Hepatocyte (in vitro differentiated cells): Measurements from ENCODE around the gene KLK10. TPM values are rescaled to one million over a fixed set of nuclear protein-coding genes. Genes with fewer than 3 reads are reported as not detected.

Source experiments
- DNase-seq: peaks from one replicate; pipeline ENCODE4 v3.0.0-alpha.2; 2016; ENCODE audit warnings: low spot score
- H2AFZ ChIP-seq: fragments of 200-600 bp; sonication (generic); 2 replicates; pipeline ENCODE4 v1.6.0; 2016; ENCODE audit warnings: antibody characterized with exemption, mild to moderate bottlenecking
- H3K27ac ChIP-seq: fragments of 200-600 bp; sonication (generic); 2 replicates; pipeline ENCODE4 v1.5.1; 2016; ENCODE audit warnings: mild to moderate bottlenecking
- H3K27me3 ChIP-seq: fragments of 200-600 bp; sonication (generic); 2 replicates; pipeline ENCODE4 v1.6.1; 2016
- H3K36me3 ChIP-seq: fragments of 200-600 bp; sonication (generic); replicated peaks from 2 replicates; pipeline ENCODE4 v1.5.1; 2016; ENCODE audit warnings: low read depth; ENCODE audit not compliant: insufficient read depth
- H3K4me1 ChIP-seq: fragments of 200-600 bp; sonication (generic); 2 replicates; pipeline ENCODE4 v1.5.1; 2016; ENCODE audit warnings: mild to moderate bottlenecking, moderate library complexity; ENCODE audit not compliant: insufficient read depth
- H3K4me2 ChIP-seq: fragments of 200-600 bp; sonication (generic); 2 replicates; pipeline ENCODE4 v1.6.0; 2016
- H3K4me3 ChIP-seq: fragments of 200-600 bp; sonication (generic); 2 replicates; pipeline ENCODE4 v1.5.1; 2016; ENCODE audit warnings: mild to moderate bottlenecking
- H3K79me2 ChIP-seq: fragments of 200-600 bp; sonication (generic); 2 replicates; pipeline ENCODE4 v1.6.0; 2017; ENCODE audit warnings: mild to moderate bottlenecking
- H3K9me2 ChIP-seq: fragments of 200-600 bp; sonication (generic); replicated peaks from 2 replicates; pipeline ENCODE4 v1.6.0; 2017; ENCODE audit warnings: mild to moderate bottlenecking; ENCODE audit not compliant: insufficient read depth
- H3K9me3 ChIP-seq: fragments of 200-600 bp; sonication (generic); 2 replicates; pipeline ENCODE4 v1.5.1; 2016; ENCODE audit warnings: low read depth, mild to moderate bottlenecking
- H4K20me1 ChIP-seq: fragments of 200-600 bp; sonication (generic); 2 replicates; pipeline ENCODE4 v1.6.0; 2016; ENCODE audit warnings: mild to moderate bottlenecking; ENCODE audit not compliant: insufficient read depth, poor library complexity, severe bottlenecking
- CTCF ChIP-seq: fragments of 200-600 bp; sonication (generic); IDR thresholded peaks from 2 replicates; pipeline ENCODE4 v1.5.1; 2016; ENCODE audit warnings: antibody characterized with exemption, mild to moderate bottlenecking; ENCODE audit not compliant: poor library complexity
- EZH2 ChIP-seq: fragments of 200-600 bp; sonication (generic); IDR thresholded peaks from 2 replicates; pipeline ENCODE4 v1.6.1; 2016; ENCODE audit warnings: antibody characterized with exemption, mild to moderate bottlenecking, borderline replicate concordance
- EZH2phosphoT487 ChIP-seq: fragments of 200-600 bp; sonication (generic); IDR thresholded peaks from one replicate; pipeline ENCODE4 v1.6.1; 2018; ENCODE audit warnings: antibody characterized with exemption, mild to moderate bottlenecking, low read depth, moderate library complexity; ENCODE audit not compliant: unreplicated experiment, severe bottlenecking
- WGBS: methylation state at CpG from one replicate; pipeline ENCODE4 v1.1.6; 2016; ENCODE audit warnings: low lambda C conversion rate; ENCODE audit errors: missing lambda C conversion rate; 5-methylcytosine and 5-hydroxymethylcytosine counted together
- polyA plus RNA-seq: library from polyadenylated mRNA; unstranded; fragments of >200 nt; fragmentation: Nextera tagmentation; extraction: Ambion mirVana; gene quantifications from 2 replicates; pipeline ENCODE4 v1.2.1, GENCODE V29; 2016
- total RNA-seq: library from RNA; depleted of rRNA; stranded (reverse); fragments of >200 nt; gene quantifications from 2 replicates; pipeline ENCODE4 v1.2.3, GENCODE V29; 2014

KLK10 gene
- total and polyA plus RNA-seq, 2 experiments from 2014 or later, result 0.10 to 1.3 TPM

- Histone ChIP-seq H3K36me3 (no peaks in the 10 kb centered on the region), H2AFZ (no peak within 1 kb of the TSS), H4K20me1 (no peaks in the 10 kb centered on the region), H3K4me3 (no peak within 1 kb of the TSS), H3K27me3 (peaks cover 22% of the 10 kb centered on the region), H3K27ac (no peak within 1 kb of the TSS), H3K4me1 (no peaks in the 10 kb centered on the region), H3K9me2 (no peaks in the 10 kb centered on the region), H3K79me2 (no peaks in the 10 kb centered on the region), H3K9me3 (no peaks in the 10 kb centered on the region), H3K4me2 (no peak within 1 kb of the TSS)
- WGBS, result 38% methylated on average over 7 of the region's 7 CpGs
- TF ChIP-seq EZH2phosphoT487, result no peak
- TF ChIP-seq EZH2, result no peak
- no peak for TF ChIP-seq CTCF
- no peak for DNase-seq
Measured at GRCh38 chr19:51001515-51001914, 18.0 kb downstream of the KLK10 start, which contains the start of gene KLK8. TSS of gene KLK8 (minus strand) at chr19:51001604. CDS start at chr19:51001167, 437 bp downstream.

- Histone ChIP-seq H2AFZ (no peak overlapping the region), H3K4me1 (no peaks in the 10 kb centered on the region), H3K4me2 (no peak overlapping the region), H3K79me2 (no peaks in the 10 kb centered on the region), H3K36me3 (no peaks in the 10 kb centered on the region), H4K20me1 (no peaks in the 10 kb centered on the region), H3K9me2 (no peaks in the 10 kb centered on the region), H3K27ac (no peak overlapping the region), H3K27me3 (peaks cover 16% of the 10 kb centered on the region), H3K4me3 (no peak overlapping the region), H3K9me3 (no peaks in the 10 kb centered on the region)
- no peak for DNase-seq
- TF ChIP-seq EZH2 (no peak), EZH2phosphoT487 (no peak), CTCF (no peak)
- 43% methylated on average over 16 of the region's 16 CpGs for WGBS
Measured at GRCh38 chr19:51000981-51001380, 18.5 kb downstream of the KLK10 start.

DNA sequence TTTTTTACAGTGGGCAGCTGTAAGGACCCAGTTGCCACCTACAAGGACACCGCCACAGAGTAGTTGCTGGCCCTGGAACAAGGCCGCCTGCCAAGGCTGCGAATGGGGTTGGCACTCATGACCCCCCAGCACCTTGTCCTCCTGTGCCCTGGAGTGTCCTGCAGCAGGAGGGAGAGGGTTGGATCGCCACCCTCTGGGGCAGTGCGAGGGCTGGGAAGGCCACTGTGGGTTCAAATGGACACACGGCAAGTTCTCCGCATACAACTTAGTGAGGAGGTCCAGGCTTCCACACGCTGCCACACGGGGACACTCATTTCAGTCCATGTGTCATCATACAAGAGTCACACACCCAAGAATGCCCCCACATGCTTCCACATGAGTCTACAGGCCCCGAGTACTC is 19.1 kb downstream of the KLK10 start:
- DNase-seq, result no peak
- WGBS, result 94% methylated on average over 10 of the region's 10 CpGs
- H3K4me2 ChIP-seq, result no peak overlapping the region
- no peaks in the 10 kb centered on the region for H3K9me3 ChIP-seq
- no peaks in the 10 kb centered on the region for H3K79me2 ChIP-seq
- H3K4me3 ChIP-seq, result no peak overlapping the region
- H2AFZ ChIP-seq, result no peak overlapping the region
- H3K4me1 ChIP-seq, result no peaks in the 10 kb centered on the region
- H4K20me1 ChIP-seq, result no peaks in the 10 kb centered on the region
- peaks cover 15% of the 10 kb centered on the region for H3K27me3 ChIP-seq
- H3K27ac ChIP-seq, result no peak overlapping the region
- H3K36me3 ChIP-seq, result no peaks in the 10 kb centered on the region
- no peak for TF ChIP-seq EZH2phosphoT487
- H3K9me2 ChIP-seq, result no peaks in the 10 kb centered on the region

- no peaks in the 10 kb centered on the region for H3K9me2 ChIP-seq
- H3K9me3 ChIP-seq, result no peaks in the 10 kb centered on the region
- 50% methylated on average over 4 of the region's 4 CpGs for WGBS
- no peak overlapping the region for H2AFZ ChIP-seq
- no peaks in the 10 kb centered on the region for H3K79me2 ChIP-seq
- no peak overlapping the region for H3K27ac ChIP-seq
- no peaks in the 10 kb centered on the region for H4K20me1 ChIP-seq
- no peaks in the 10 kb centered on the region for H3K36me3 ChIP-seq
- TF ChIP-seq CTCF (no peak), EZH2phosphoT487 (no peak), EZH2 (no peak)
- H3K4me3 ChIP-seq, result no peak overlapping the region
- H3K27me3 ChIP-seq, result peaks cover 10% of the 10 kb centered on the region
- no peak for DNase-seq
- H3K4me2 ChIP-seq, result no peak overlapping the region
- no peaks in the 10 kb centered on the region for H3K4me1 ChIP-seq
Measured at GRCh38 chr19:50998686-50999085, 20.8 kb downstream of the KLK10 start.
